ENCODE results near the gene NUTF2.
A peak's percentile ranks its signal among the peaks of the same experiment; 100 is the strongest.

The NUTF2 gene

DNA sequence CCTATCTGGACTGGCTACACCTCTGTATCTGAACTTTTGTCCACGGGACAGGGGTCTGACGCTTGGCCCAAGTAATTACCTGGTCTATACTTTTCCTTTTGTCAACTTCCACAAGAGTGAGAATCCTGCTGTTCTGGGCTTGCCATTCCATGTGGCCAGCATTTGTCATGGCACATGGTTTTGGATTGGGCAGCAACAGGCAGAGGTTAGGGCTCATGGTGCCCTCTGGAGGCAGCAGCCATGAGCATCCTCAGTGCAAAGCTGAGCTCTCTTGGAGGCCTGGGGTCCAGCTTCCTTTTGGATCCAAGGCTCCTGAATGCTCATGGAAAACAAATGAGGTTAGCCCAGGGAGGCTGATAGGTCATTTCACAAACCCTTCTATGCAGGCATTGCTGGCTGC, 18.6 kb downstream of the NUTF2 start:
- peak in 1 of 2 experiments; percentile 19 for DNase-seq

DNA sequence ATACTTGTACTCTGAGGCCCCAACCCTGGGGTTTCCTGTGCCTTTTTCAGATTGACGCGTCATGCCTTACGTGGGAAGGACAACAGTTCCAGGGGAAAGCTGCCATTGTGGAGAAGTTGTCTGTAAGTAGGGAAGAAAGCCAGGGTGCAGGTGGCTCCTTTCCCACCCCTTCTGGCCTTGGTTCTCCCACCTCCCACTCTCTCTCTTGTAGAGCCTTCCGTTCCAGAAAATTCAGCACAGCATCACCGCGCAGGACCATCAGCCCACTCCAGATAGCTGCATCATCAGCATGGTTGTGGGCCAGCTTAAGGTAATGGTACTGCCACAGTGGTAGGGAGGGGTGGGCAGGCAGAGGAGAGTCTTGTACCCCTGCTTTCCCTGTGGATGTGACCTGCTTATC, 21.6 kb downstream of the NUTF2 start:
- DNase-seq, result no peak

DNA sequence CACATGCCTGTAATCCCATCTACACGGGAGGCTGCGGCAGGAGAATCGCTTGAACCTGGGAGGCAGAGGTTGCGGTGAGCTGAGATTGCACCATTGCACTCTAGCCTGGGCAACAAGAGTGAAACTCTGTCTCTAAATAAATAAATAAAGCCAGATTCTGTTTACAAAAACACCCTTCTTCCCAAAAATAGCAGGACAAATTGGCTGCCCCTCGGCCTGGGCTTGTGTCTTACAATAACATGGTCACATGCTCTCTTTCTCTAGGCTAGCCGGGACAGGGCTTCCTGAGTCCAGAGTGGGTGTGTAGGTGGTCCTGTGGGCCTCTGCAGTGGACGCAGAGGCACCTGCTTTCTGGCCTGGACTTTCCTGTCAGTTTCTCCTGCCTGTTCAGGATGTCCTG, 22.9 kb downstream of the NUTF2 start:
- no peak for DNase-seq

DNA sequence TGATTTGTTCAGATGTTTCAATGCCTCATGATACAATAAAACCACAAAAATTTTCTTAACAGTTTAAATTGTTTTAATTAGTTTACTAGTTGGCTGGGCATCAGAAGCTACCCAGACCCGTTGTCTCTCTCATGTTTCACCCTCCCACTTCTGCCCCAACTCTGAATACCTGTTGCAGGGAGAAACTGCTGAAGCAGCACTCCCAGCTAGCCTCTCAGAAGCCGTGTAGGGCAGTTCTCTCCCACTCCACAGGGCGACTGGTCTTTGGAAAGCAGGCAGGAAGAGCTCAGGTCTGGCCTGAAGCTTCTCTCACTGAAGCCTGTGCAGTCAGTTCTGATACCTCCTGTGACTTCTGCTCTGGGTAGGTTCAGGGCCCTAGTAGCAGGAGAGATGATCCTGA, 24.5 kb downstream of the NUTF2 start:
- DNase-seq, result no peak

DNA sequence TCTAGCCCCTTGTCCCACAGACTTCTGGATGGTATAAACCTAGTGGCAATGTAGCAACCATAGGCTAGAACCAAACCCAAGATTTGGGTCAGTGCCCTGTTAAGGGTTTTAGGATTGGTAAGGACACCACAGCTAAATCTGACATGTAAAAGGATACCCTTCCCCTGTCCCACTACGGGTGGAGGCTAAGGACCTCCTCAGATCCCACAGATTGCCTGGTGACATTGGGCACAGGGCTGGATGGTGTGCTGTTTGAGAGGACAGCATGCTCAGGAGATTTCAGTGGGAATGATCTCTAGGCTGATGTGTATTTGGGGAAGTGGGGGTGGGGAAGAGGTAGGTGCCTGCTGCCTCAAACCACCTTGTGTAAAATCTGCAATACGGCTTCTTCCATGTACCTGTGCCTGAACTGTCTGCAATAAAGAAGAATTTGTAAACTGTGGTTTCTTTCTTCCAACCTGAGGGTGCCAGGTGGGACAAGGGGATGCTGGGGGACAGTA, 25.4 kb downstream of the NUTF2 start:
- no peak for DNase-seq

GRCh38 chr16:67872631-67873434, 26.1 kb downstream of the NUTF2 start, which contains the start of gene EDC4:
EDC4 (plus strand) TSS chr16:67873052; CDS start chr16:67873262, 210 bp downstream.
- DNase-seq, result peak; percentile 46 to 64

- no peak for DNase-seq
Observed at GRCh38 chr16:67873435-67874370, 27.0 kb downstream of the NUTF2 start.

DNA sequence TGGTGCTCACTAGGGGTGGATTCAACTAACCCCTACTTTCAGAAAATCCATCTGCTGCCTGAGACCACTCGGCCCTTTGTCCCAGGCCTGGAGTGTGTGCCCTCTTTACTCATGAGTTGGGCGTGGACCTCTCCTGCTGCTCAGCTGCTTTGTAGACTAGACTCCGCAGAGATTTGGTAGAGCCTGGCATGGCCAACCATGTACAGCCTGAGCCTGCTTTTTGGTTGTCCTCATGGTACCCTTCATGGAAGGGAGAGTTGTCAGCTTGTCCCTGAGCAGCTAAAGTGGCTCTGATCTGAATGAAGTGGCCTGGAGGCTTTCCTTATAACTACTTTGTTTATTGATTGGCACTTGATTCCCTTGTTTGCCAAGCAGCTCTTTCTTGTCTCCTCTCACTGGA, 27.6 kb downstream of the NUTF2 start:
- no peak for DNase-seq

DNA sequence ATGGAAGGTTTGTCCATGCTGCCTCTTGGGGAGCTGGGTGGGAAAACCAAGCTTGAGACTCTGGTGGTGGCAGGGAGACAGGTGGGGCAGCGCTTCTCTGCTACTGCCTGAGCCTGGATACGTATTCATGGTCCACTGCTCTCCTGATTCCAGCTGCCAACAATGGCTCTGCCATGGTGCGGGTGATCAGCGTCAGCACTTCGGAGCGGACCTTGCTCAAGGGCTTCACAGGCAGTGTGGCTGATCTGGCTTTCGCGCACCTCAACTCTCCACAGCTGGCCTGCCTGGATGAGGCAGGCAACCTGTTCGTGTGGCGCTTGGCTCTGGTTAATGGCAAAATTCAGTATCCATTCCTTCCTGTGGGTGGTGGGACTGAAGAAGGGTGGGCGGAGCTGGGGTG, 30.3 kb downstream of the NUTF2 start:
- DNase-seq, result no peak

DNA sequence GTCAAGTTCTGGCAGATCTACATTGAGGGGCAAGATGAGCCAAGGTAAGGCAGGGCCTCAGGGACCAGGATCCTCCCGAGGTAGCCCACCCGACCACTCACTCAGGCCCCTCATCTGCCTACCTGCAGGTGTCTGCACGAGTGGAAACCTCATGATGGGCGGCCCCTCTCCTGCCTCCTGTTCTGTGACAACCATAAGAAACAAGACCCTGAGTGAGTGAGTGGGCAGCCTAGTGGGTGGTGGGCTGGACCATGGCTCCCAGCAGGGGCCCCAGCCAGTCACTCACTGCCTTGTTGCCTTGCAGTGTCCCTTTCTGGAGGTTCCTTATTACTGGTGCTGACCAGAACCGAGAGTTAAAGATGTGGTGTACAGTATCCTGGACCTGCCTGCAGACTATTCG, 31.5 kb downstream of the NUTF2 start:
- DNase-seq, result no peak

GRCh38 chr16:67878846-67879245, 32.1 kb downstream of the NUTF2 start:
- no peak for DNase-seq

GRCh38 chr16:67879462-67879861, 32.7 kb downstream of the NUTF2 start:
- no peak for DNase-seq

DNA sequence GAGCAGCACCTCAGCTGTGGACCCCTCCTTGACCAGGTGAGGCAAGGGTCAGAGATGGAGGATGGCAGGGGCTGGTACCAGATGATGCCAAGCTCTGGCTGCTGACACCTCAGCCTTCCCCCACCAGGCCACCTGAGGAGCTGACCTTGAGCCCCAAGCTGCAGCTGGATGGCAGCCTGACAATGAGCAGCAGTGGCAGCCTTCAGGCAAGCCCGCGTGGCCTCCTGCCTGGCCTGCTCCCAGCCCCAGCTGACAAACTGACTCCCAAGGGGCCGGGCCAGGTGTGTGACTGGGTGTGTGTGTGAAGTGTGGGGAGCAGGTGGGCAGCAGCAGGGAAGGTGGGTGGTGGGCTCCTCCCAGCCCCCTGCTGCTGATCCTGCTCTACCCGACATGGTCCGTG, 33.2 kb downstream of the NUTF2 start:
- DNase-seq, result no peak

GRCh38 chr16:67880584-67880983, 33.9 kb downstream of the NUTF2 start:
- no peak for DNase-seq

DNA sequence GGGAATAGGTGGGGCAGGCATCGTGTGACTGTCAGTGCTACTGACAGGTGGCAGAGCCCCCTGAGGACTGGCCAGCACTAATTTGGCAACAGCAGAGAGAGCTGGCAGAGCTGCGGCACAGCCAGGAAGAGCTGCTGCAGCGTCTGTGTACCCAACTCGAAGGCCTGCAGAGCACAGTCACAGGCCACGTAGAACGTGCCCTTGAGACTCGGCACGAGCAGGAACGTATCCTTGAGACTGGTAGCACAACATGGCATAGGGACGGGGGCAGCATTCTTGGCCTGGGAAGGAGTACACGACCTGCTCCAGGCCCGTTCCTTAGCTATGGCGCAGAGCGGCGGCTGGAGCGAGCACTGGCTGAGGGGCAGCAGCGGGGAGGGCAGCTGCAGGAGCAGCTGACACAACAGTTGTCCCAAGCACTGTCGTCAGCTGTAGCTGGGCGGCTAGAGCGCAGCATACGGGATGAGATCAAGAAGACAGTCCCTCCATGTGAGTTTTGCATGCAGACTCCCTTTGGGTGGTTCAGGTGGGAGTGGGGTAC, 35.0 kb downstream of the NUTF2 start:
- DNase-seq, result no peak

DNA sequence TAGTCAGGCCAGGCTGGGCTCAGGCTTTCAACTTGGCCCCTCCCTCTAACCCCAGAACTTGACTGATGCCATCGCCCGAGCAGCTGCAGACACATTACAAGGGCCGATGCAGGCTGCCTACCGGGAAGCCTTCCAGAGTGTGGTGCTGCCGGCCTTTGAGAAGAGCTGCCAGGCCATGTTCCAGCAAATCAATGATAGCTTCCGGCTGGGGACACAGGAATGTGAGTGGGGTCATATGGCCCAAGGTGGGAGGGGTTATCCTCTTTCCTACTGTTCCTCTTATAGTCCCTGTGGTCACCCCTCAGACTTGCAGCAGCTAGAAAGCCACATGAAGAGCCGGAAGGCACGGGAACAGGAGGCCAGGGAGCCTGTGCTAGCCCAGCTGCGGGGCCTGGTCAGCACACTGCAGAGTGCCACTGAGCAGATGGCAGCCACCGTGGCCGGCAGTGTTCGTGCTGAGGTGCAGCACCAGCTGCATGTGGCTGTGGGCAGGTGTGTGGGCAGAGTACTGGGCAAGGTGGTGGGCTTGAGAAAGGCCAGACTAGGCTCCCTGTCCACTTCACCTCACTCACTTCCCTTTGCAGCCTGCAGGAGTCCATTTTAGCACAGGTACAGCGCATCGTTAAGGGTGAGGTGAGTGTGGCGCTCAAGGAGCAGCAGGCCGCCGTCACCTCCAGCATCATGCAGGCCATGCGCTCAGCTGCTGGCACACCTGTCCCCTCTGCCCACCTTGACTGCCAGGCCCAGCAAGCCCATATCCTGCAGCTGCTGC, 35.8 kb downstream of the NUTF2 start:
- no peak for DNase-seq

DNA sequence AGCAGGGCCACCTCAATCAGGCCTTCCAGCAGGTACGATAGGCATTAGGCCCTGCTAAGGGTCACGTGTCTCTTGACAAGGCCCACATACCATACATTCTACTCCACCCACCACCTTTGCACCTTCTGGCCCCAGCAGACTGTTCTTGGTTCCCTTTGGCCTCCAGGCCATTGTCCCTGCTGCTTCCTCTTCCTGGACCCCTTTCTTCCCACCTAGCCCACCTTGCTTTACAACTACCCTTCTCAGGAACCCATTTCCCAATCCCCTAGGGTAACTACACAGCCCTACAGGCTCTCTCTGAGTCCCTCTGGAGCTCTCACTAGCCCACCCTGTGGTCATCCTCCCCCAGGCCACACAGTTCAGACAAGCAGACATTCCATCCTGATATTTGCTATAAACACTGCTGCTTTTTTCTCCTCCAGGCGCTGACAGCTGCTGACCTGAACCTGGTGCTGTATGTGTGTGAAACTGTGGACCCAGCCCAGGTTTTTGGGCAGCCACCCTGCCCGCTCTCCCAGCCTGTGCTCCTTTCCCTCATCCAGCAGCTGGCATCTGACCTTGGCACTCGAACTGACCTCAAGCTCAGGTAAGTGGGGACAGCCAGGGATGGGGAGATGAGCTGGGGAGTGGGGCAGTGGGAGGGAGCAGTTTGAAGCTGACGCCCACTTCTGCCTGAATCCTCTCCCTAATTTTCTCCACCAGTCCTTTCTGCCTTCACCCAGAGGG, 36.6 kb downstream of the NUTF2 start:
- peak; percentile 53 to 71 for DNase-seq

DNA sequence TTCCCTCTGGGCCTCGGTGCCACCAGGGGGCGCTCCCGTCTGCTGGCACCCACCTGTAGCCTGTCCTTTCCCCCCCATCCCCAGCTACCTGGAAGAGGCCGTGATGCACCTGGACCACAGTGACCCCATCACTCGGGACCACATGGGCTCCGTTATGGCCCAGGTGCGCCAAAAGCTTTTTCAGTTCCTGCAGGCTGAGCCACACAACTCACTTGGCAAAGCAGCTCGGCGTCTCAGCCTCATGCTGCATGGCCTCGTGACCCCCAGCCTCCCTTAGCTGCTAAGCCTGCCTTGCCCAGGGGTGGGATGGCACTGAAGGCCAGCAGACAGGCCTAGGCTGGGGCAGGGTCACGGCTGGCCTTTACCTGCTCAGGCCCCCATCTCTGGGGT, 37.1 kb downstream of the NUTF2 start:
- DNase-seq, result no peak

- no peak for DNase-seq
Observed at GRCh38 chr16:67884684-67885083, 38.0 kb downstream of the NUTF2 start, which contains the start of gene NRN1L. NRN1L (plus strand) TSS chr16:67884885; CDS start chr16:67884904, 19 bp downstream.

GRCh38 chr16:67885545-67885944, 38.8 kb downstream of the NUTF2 start:
- DNase-seq, result no peak

- DNase-seq, result no peak
Observed at GRCh38 chr16:67885976-67886375, 39.2 kb downstream of the NUTF2 start.

DNA sequence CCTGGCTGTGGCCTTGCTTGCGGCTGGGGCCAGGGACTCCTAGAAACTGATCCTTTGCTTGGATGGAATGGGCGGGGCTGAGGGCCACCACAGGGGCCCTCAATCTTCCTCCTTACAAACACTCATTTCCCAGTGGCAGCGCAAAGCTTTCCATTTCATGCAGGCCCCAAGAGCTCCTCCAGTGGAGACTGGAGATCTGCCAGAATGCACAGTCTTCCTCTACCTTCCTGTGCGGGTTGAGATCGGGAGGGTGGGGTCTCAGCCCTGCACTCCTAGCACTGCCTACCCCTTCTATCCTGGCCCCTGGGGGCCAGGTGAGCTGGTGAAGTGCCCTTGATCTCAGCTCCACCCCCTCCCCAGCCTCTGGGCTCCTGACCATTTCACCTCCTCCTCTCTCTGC, 39.7 kb downstream of the NUTF2 start:
- DNase-seq, result no peak
